GM19438 (cell line): ENCODE data around the gene KIAA0408.
"Not testable (repeated sequence)": the region's sequence is repeated elsewhere in the genome, so short reads cannot be mapped to it uniquely, and the experiment has no call there.

Experiments used
- ATAC-seq: cut with Tn5 transposase; IDR thresholded peaks from one replicate; pipeline ENCODE4 v1.9.1; 2021; ENCODE audit warnings: low read depth; ENCODE audit not compliant: unreplicated experiment

Gene KIAA0408

GRCh38 chr6:127464161-127464880 lies 5.1 kb upstream of the KIAA0408 start:
- no peak for ATAC-seq

GRCh38 chr6:127463056-127463455 lies 3.9 kb upstream of the KIAA0408 start:
- ATAC-seq = no peak

- no peak for ATAC-seq
These were observed 3.2 kb upstream of the KIAA0408 start for GRCh38 chr6:127462376-127462775.

GRCh38 chr6:127460465-127460864 lies 1.3 kb upstream of the KIAA0408 start:
- no peak for ATAC-seq

GRCh38 chr6:127458817-127459216 lies 372 bp downstream of the KIAA0408 start:
- no peak for ATAC-seq

GRCh38 chr6:127458222-127458621 lies 967 bp downstream of the KIAA0408 start:
- no peak for ATAC-seq

GRCh38 chr6:127457456-127458064 lies 1.6 kb downstream of the KIAA0408 start:
- no peak for ATAC-seq

- ATAC-seq = no peak
These were observed 2.7 kb downstream of the KIAA0408 start for GRCh38 chr6:127456465-127456864.

- ATAC-seq = no peak
These were observed 5.2 kb downstream of the KIAA0408 start for GRCh38 chr6:127453845-127454619.

- no peak for ATAC-seq
These were observed 6.4 kb downstream of the KIAA0408 start for GRCh38 chr6:127452803-127453202.

GRCh38 chr6:127451388-127451787 lies 7.8 kb downstream of the KIAA0408 start:
- ATAC-seq = no peak

GRCh38 chr6:127447780-127448179 lies 11.4 kb downstream of the KIAA0408 start:
- ATAC-seq = no peak

GRCh38 chr6:127446356-127446755 lies 12.8 kb downstream of the KIAA0408 start:
- no peak for ATAC-seq

- ATAC-seq = no peak
These were observed 17.3 kb downstream of the KIAA0408 start for GRCh38 chr6:127441881-127442280.

- ATAC-seq = no peak
These were observed 19.5 kb downstream of the KIAA0408 start for GRCh38 chr6:127439718-127440117.

- ATAC-seq = no peak
These were observed 22.5 kb downstream of the KIAA0408 start for GRCh38 chr6:127436578-127437110.

GRCh38 chr6:127435626-127436220 lies 23.5 kb downstream of the KIAA0408 start:
- ATAC-seq = no peak

- no peak for ATAC-seq
These were observed 24.5 kb downstream of the KIAA0408 start for GRCh38 chr6:127434651-127435050.

GRCh38 chr6:127428562-127428961 lies 30.6 kb downstream of the KIAA0408 start:
- not testable (repeated sequence) for ATAC-seq

- ATAC-seq = no peak
These were observed 35.3 kb downstream of the KIAA0408 start for GRCh38 chr6:127423921-127424320.

- not testable (repeated sequence) for ATAC-seq
These were observed 38.0 kb downstream of the KIAA0408 start for GRCh38 chr6:127421164-127421563.
